Activated naive CD8-positive, alpha-beta T cell treated with anti-CD3 and anti-CD28 coated beads, Interleukin-2, amount 50 U/mL, for 24 hours (primary cell): Measurements from ENCODE around the gene RFPL2.
"Not testable (repeated sequence)": the region's sequence is repeated elsewhere in the genome, so short reads cannot be mapped to it uniquely, and the experiment has no call there.

Source experiments
- ATAC-seq: fragments of 150-1000 bp; cut with Tn5 transposase; one replicate; pipeline ENCODE4 v1.10.0; 2021
- DNase-seq: peaks from one replicate; pipeline ENCODE4 v3.0.0; 2021
- H3K27ac Mint-ChIP-seq: one replicate; pipeline ENCODE4 v1.8.0; 2021; ENCODE audit warnings: mild to moderate bottlenecking, mixed read lengths
- H3K27me3 Mint-ChIP-seq: one replicate; pipeline ENCODE4 v1.8.0; 2021; ENCODE audit warnings: mixed read lengths
- H3K36me3 Mint-ChIP-seq: one replicate; pipeline ENCODE4 v1.8.0; 2021; ENCODE audit warnings: low read depth, mixed read lengths
- H3K4me1 Mint-ChIP-seq: one replicate; pipeline ENCODE4 v1.8.0; 2021; ENCODE audit warnings: mixed read lengths
- H3K4me3 Mint-ChIP-seq: one replicate; pipeline ENCODE4 v1.8.0; 2021; ENCODE audit warnings: mild to moderate bottlenecking, moderate library complexity, mixed read lengths
- H3K9me3 Mint-ChIP-seq: one replicate; pipeline ENCODE4 v1.8.0; 2021; ENCODE audit warnings: mixed read lengths

Gene RFPL2

DNA sequence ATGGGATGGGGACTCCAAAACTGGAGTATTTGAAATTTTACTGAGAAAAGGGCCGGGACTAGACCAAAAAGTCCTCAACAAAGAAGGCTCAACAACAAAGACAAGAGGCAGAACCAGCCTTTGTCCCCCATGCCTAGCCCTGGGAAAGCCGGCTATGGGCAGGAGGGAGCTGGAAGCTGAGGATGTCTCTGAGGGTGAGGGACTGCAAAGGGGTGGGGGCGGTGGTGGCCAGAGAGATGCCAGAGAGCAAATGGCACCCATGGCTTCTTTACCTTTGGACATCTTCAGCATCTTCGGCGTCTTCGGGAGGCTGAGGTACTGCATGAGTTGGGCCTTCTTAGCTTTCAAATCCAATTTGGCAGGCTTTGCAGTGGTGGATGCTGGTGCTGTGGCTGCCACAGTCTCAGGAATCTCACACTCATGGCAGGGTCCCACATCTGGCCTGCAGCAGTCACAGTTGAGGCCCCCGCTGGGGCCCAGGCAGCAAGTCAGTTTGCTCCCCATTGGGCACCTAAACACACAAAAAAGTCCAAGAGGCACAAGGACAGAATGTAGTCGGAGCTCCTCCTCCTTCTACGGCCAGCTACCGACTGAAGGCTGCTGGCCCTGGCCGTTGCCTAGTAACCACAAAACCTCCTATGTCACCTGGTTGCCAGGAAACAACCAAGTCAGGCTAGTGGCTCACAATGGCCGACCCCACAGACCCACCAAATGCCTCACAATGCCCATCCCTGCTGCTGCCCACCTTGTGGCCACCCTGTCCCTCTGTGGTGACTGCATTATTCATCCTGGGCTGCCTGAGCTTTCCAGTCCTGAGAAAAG is 46.0 kb downstream of the RFPL2 start, which contains the start of gene C22orf42:
Gene C22orf42 (minus strand): TSS at position 592 of the 822 bp plus-strand sequence. CDS start 88 bp downstream, at position 504.
- Mint-ChIP-seq H3K36me3 (no peaks in the 10 kb centered on the region), H3K4me1 (no peaks in the 10 kb centered on the region), H3K27me3 (peaks cover 10% of the 10 kb centered on the region), H3K9me3 (no peaks in the 10 kb centered on the region), H3K27ac (no peak within 1 kb of the TSS), H3K4me3 (no peak within 1 kb of the TSS)
- no peak for DNase-seq
- no peak for ATAC-seq

DNA sequence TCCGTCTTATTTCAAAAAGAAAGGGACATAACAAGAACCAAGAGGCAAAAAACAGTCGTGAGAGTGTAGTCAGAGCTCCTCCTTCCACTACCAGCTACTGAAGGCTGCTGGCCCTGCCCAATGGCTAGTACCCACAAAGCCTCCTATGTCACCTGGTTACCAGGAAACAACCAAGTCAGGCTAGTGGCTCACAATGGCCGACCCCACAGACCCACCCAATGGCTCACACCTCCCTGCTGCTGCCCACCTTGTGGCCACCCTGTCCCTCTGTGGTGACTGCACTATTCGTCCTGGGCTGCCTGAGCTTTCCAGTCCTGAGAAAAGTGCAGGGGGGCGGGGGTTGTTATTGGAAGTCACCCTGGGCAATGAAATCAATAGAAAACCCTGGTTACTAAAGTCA is 47.2 kb downstream of the RFPL2 start:
- not testable (repeated sequence) for H3K36me3 Mint-ChIP-seq, H3K4me3 Mint-ChIP-seq, DNase-seq, H3K27ac Mint-ChIP-seq, H3K27me3 Mint-ChIP-seq, ATAC-seq, H3K9me3 Mint-ChIP-seq, H3K4me1 Mint-ChIP-seq

DNA sequence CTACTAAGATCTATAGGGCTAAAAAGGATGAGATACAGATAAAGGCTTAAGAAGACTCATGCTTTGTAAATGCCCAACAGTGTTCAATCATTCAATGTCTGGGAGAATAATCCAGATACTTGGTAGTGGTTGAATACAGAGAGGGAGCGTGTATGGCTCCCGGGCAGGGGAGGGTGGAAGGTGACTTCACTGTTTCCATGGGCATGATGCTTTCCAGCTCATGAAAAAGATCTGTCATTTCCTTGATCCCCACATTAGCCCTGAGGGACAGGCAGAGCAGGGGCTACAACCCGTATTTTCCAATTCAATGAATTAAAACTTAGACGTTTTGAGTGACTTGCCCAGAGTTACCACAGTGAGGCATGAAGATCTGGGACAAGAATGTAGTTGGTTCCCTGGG is 50.1 kb downstream of the RFPL2 start:
- not testable (repeated sequence) for ATAC-seq, H3K27ac Mint-ChIP-seq, H3K9me3 Mint-ChIP-seq, H3K27me3 Mint-ChIP-seq, H3K4me1 Mint-ChIP-seq, H3K36me3 Mint-ChIP-seq, H3K4me3 Mint-ChIP-seq, DNase-seq

DNA sequence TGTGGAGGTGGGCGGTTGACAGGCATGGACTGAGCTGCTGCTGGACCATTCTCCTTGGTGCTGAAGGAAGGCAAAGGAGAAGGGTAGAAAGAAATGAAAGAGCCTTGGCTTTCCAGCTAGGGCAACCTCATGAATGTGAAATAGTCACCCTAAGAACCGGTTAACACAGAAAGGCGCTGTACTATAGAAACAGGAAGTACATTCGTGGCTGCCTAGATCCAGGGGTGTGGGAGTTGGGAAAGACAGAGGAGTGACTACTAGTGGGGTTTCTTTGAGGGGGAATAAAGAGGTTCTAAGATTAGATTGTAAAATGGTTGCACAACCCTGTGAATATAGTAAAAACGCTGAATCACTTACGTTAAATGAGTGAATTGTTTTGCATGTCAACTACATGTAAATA is 53.2 kb downstream of the RFPL2 start:
- H3K9me3 Mint-ChIP-seq, H3K4me3 Mint-ChIP-seq, H3K27me3 Mint-ChIP-seq, DNase-seq, H3K36me3 Mint-ChIP-seq, H3K27ac Mint-ChIP-seq, ATAC-seq, H3K4me1 Mint-ChIP-seq: not testable (repeated sequence)

DNA sequence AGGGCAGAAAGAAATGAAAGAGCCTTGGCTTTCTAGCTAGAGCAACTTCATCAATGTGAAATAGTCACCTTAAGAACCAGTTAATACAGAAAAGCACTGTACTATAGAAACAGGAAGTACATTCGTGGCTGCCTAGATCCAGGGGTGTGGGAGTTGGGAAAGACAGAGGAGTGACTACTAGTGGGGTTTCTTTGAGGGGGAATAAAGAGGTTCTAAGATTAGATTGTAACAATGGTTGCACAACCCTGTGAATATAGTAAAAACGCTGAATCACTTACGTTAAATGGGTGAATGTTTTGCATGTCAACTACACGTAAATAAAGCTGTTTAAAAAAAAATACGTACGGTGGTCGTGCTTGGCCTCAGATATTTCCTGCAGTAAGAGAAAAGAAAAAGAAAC is 54.2 kb downstream of the RFPL2 start:
- H3K9me3 Mint-ChIP-seq, H3K36me3 Mint-ChIP-seq, H3K4me1 Mint-ChIP-seq, H3K4me3 Mint-ChIP-seq, H3K27ac Mint-ChIP-seq, H3K27me3 Mint-ChIP-seq, DNase-seq, ATAC-seq: not testable (repeated sequence)

DNA sequence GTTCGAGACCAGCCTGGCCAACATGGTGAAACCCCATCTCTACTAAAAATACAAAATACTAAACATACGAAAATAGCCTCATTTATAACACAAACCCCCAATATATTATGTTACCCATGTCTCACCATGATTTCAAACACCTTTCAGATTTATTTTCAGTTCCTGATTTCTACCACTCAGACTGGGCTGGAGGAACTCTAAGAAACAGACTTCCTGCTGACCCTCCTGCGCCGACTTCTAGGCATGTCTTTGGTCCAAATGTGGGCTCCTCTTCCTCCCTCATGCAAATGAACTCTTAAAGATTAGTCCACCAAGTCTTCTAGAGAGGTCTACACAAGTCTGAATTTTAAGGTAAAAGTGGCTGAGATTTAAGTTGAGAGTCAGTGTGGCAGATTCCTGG is 56.5 kb downstream of the RFPL2 start:
- not testable (repeated sequence) for H3K4me3 Mint-ChIP-seq, H3K27ac Mint-ChIP-seq, H3K9me3 Mint-ChIP-seq, ATAC-seq, H3K27me3 Mint-ChIP-seq, H3K36me3 Mint-ChIP-seq, DNase-seq
- peaks cover 22% of the 10 kb centered on the region for H3K4me1 Mint-ChIP-seq

DNA sequence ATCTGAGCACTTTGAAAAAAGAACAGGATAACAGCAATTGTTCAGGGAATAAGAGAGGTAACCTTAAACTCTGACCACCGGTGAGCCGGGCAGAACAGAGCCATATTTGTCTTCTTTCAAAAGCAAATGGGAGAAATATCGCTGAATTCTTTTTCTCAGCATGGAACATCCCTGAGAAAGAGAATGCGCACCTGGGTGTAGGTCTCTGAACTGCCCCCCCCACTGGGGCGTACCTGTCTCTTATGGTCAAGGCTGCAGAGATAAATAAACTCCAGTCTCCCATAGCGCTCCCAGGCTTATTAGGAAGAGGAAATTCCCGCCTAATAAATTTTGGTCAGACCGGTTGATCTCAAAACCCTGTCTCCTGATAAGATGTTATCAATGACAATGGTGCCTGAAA is 57.7 kb downstream of the RFPL2 start:
- not testable (repeated sequence) for DNase-seq, H3K27me3 Mint-ChIP-seq, H3K36me3 Mint-ChIP-seq, H3K9me3 Mint-ChIP-seq, H3K27ac Mint-ChIP-seq, ATAC-seq
- Mint-ChIP-seq H3K4me3 (peak overlapping the region; percentile 18), H3K4me1 (peaks cover 30% of the 10 kb centered on the region)

DNA sequence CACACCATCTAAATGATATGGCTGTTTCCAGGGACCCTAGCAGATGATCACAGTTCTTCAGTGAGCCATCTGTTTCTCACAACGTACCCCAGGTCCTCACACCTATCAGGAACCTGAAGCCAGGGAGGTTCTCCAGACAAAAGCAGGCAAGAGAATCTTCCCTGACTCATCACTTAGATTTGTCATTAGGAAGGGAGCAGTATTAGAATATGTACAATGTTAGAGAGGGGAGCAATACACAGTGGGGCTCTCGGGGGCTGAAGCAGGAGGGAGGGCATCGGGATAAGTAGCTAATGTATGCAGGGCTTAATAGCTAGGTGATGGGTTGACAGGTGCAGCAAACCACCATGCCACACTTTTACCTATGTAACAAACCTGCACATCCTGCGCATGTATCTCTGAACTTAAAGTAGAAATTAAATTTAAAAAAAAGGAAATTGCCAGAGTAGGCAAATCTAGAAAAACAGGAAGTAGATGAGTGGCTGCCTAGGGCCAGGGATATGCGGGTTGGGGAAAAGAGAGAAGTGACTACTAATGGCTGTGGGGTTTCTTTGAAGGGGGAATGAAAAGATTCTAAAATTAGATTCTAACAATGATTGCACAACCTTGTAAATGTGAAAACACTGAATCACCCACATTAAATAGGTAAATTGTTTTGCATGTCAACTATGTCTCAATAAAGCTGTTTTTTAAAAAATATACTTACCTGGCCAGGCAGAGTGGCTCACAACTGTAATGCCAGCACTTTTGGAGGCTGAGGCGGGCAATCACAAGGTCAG is 60.2 kb downstream of the RFPL2 start:
- Mint-ChIP-seq H3K27ac (no peak overlapping the region), H3K4me1 (peaks cover 43% of the 10 kb centered on the region), H3K9me3 (peaks cover 8% of the 10 kb centered on the region), H3K27me3 (no peaks in the 10 kb centered on the region), H3K36me3 (no peaks in the 10 kb centered on the region), H3K4me3 (no peak overlapping the region)
- no peak for ATAC-seq
- no peak for DNase-seq

DNA sequence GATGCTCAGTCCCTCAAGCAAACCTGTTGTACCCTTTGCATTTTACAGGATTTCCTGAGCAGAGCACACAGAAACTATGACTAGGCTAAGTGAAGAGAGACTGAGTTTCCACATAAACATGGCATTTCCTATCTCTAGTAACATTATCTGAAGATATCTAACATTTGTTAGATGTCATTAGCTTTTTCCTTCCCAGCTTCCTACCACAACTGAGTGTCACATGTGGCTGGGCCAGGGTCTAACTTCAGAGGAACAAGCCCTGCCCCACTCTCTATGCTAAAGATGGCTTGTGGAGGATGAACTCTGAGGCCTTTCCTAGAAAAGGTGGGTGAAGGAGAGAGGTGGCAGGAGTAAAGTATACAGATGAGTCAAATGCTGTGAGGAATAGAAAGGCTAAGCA is 62.3 kb downstream of the RFPL2 start:
- peak; percentile 34 for DNase-seq
- peak overlapping the region; percentile 92 for H3K27ac Mint-ChIP-seq
- peaks cover 56% of the 10 kb centered on the region for H3K4me1 Mint-ChIP-seq
- H3K36me3 Mint-ChIP-seq, result peaks cover 1% of the 10 kb centered on the region
- H3K27me3 Mint-ChIP-seq, result peaks cover 1% of the 10 kb centered on the region
- peak overlapping the region; percentile 33 for H3K4me3 Mint-ChIP-seq
- peaks cover 8% of the 10 kb centered on the region for H3K9me3 Mint-ChIP-seq
- ATAC-seq, result peak; percentile 81

DNA sequence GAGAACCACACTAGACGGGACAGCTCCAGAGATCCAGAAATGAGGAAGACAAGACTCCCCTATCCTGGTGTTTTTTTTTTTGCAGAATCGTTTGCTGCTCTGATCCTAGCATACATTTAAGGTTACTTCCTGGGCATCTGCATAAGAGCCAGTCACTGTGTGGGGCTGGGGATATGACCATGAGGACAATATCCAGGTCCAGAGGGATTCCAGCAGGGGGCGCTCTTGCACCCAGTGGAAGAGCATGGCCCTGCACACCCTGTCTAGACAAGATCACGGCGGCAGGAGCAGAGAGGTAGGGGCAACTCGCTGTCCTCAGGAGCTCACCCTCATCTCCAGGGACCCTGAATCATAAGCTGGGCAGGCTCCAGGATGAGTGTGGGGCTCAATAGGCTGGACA is 64.2 kb downstream of the RFPL2 start:
- not testable (repeated sequence) for H3K36me3 Mint-ChIP-seq, H3K4me3 Mint-ChIP-seq, H3K27ac Mint-ChIP-seq, H3K27me3 Mint-ChIP-seq, H3K9me3 Mint-ChIP-seq, DNase-seq
- ATAC-seq, result peak; percentile 44
- peaks cover 64% of the 10 kb centered on the region for H3K4me1 Mint-ChIP-seq
